ENCODE results near the gene CAMTA1.
A peak's percentile ranks its signal among the peaks of the same experiment; 100 is the strongest.

Gene CAMTA1

GRCh38 chr1:7644961-7645750, 859.9 kb downstream of the CAMTA1 start:
- H3K4me3 ChIP-seq (ENCODE audit: low read depth, low read length) = no peak overlapping the region
- TF ChIP-seq CTCF (IDR thresholded peaks at IDR 0.05; ENCODE audit: low read depth, low read length) = no peak

DNA sequence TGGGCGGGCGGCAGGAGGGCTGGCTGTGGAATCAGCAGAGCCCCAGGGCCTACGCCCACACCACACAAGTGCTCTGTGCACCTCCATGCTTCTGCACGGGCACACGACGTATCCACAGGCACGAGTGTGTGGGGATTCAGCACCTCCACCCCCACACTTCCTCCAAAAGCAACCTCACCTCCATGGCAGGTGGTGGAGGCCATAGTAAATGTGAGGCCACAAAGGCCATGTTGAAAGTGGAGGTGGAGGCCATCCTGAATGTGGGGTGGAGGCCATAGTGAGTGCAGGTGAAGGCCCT, 860.4 kb downstream of the CAMTA1 start:
- no peak for TF ChIP-seq CTCF (IDR thresholded peaks at IDR 0.05; ENCODE audit: low read depth, low read length)
- no peak overlapping the region for H3K4me3 ChIP-seq (ENCODE audit: low read depth, low read length)

DNA sequence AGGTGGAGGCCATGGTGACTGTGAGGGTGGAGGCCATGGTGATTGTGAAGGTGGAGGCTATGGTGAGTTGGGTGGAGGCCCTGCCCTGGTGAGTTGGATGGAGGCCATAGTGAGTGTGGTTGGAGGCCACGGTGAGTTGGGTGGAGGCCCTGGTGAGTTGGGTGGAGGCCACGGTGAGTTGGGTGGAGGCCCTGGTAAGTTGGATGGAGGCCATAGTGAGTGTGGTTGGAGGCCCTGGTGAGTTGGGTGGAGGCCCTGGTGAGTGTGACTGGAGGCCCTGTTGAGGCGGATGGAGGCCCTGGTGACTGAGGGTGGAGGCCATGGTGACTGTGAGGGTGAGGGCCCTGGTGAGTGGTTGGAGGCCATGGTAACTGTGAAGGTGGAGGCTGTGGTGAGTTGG, 860.9 kb downstream of the CAMTA1 start:
- H3K4me3 ChIP-seq (ENCODE audit: low read depth, low read length) = no peak overlapping the region
- TF ChIP-seq CTCF (IDR thresholded peaks at IDR 0.05; ENCODE audit: low read depth, low read length) = no peak

DNA sequence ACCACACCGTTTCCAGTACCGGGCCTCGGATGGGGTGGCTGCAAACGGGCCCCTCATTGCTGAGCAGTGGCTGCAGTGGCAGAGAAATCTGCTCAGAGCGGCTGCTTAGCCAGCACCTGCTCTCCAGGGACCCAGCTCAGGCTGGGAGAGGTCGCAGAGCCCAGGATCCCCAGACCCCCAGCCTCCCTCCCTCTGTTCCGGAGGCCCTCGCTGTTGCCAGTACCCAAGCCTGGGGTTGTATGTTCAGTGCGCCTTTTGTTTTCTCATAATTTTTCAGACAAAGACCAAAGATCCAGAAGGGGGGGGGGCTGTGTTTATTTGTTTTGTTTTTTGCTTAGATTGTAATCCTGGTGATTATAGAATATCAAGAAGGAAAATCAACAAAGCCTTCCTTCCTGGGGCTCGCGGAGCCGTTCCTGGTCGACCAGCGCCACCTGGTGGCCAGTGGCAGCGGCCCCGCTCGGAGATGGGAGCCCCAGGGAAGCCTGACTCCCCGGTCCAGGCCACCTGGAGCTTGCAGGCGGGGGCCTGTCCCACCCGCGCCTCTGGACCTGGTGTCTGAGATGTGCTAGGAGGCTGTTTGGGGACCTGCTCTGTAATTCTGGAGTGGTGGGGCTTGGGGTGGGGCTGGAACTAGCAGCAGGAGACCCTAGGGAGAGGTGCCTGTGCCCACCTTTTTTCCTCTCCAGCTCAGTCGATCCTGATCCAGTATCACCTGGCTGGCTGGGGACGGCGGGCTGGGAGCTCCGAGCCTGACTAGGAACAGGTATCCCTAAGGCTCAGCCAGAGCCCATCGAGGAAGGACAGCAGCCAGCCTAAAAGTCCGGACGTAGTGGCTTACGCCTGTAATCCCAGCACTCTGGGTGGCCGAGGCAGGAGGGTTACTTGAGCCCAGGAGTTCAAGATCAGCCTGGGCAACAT, 862.0 kb downstream of the CAMTA1 start:
- no peak overlapping the region for H3K4me3 ChIP-seq (ENCODE audit: low read depth, low read length)
- TF ChIP-seq CTCF (IDR thresholded peaks at IDR 0.05; ENCODE audit: low read depth, low read length) = peak; percentile 94

DNA sequence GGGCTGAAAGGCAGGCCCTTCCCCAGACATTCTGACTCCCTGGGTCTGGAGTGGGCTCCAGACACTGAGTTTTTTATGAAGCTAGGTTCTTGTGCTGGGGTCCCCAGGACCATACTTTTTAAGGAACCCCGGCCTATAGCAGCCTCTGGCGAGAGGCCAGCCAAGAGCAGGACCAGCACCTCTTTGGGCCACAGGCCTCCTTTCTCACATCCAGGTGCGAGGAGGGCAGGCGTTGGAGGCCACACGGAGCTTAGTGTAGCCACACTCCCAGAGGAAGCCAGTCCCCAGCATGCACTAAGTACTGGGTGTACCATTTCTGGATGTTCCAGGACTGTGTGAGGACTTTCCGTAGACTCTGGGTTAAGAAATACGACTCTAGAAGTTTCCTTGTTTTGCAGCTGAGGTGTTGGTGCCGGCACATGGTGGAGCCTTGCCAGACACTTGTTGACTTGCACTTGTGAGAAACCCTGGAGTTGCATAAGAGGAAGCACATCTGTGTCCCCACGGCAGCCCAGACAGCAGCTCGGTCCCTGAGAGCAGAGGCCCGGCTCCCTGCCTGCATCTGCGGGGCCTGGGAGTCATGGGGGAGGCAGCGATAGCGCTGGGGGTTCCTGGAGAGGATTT, 863.6 kb downstream of the CAMTA1 start:
- H3K4me3 ChIP-seq (ENCODE audit: low read depth, low read length) = no peak overlapping the region
- TF ChIP-seq CTCF (IDR thresholded peaks at IDR 0.05; ENCODE audit: low read depth, low read length) = no peak

GRCh38 chr1:7650801-7651200, 865.5 kb downstream of the CAMTA1 start:
- no peak for TF ChIP-seq CTCF (IDR thresholded peaks at IDR 0.05; ENCODE audit: low read depth, low read length)
- H3K4me3 ChIP-seq (ENCODE audit: low read depth, low read length) = no peak overlapping the region

All from WI38 (cell line).